HCEC 1CT (cell line): ENCODE results near the gene NPBWR2.
A peak's percentile ranks its signal among the peaks of the same experiment; 100 is the strongest.

ENCODE experiments used
- DNase-seq: peaks from one replicate; pipeline ENCODE4 v3.0.0-alpha.2; 2017

The NPBWR2 gene, protein sequence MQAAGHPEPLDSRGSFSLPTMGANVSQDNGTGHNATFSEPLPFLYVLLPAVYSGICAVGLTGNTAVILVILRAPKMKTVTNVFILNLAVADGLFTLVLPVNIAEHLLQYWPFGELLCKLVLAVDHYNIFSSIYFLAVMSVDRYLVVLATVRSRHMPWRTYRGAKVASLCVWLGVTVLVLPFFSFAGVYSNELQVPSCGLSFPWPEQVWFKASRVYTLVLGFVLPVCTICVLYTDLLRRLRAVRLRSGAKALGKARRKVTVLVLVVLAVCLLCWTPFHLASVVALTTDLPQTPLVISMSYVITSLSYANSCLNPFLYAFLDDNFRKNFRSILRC

DNA sequence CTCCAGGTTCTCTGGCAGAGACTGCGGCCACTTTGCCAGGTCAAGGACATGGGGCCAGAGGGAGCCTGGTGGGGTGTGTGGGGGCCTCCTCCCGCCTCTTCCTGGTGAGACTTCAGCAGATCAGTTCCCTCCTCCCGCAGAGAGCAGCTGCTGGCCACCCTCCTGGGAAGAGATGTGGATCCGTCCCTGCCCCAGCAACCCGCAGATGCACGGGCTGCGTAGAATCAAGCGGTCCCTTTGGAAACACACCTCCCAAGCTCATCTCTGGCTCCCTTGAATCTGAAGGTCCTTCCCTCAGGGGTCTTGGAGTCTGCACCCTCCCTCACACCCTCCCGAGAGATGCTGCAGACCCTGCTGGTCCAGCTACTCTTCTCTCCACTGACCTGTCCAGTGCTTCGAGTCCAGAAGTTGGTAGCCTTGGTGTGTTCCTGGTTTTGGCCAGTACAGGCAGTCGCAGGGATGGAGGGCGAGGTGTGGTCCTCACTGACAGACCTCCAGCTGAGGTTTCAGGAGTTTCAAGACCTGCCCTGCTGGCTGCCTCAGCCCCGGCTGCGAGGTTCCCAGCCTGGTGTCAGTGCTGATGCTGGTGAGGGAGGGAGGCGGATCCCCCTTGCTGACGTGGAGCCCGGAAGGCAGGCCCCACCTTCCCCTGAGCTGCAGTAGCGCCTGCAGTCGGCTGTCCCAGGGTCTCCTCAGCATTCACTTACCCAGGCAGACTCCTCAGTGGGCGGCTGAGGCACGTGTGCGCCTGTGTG is at the start of gene NPBWR2:
Gene NPBWR2 (minus strand): TSS at position 585 of the 755 bp plus-strand sequence. CDS start 734 bp downstream, outside the sequence.
- DNase-seq: no peak

DNA sequence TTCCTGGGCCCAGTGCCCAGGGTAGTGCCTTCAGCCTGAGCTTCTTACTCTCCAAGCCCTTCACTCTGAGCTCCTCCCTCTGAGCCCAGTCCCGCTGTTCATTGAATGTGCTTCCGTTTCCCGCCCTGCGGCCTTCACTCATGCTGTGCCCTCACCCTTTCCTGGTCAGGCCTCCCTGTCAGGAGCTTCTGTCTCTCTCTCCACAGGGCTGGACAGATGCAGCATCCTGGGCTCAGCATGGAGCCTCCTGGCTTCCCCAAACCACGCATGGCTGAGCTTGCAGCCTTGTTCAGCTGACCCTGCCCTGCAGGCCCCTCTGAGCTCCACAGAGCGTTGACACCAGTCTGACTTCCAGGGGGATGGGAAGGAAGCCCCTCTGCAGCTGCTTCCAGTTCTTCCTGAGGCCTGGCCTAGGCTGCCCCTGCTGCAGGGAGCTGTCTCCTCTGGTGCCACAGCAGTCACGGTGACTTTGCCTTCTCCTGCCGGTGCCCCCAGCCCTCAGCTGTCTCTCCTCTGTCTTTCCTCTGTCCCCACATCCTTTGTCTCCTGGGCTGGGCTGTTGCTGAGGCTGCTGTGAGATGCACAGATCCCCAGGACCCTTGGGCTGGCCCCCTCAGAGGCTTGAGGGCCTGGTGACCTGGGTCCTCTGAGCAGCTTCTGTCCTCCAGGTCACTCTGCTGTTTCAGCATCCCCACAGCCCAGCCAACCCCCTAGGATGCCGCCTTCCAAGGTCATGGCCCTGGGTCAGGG is 48.9 kb upstream of the NPBWR2 start:
- no peak for DNase-seq

DNA sequence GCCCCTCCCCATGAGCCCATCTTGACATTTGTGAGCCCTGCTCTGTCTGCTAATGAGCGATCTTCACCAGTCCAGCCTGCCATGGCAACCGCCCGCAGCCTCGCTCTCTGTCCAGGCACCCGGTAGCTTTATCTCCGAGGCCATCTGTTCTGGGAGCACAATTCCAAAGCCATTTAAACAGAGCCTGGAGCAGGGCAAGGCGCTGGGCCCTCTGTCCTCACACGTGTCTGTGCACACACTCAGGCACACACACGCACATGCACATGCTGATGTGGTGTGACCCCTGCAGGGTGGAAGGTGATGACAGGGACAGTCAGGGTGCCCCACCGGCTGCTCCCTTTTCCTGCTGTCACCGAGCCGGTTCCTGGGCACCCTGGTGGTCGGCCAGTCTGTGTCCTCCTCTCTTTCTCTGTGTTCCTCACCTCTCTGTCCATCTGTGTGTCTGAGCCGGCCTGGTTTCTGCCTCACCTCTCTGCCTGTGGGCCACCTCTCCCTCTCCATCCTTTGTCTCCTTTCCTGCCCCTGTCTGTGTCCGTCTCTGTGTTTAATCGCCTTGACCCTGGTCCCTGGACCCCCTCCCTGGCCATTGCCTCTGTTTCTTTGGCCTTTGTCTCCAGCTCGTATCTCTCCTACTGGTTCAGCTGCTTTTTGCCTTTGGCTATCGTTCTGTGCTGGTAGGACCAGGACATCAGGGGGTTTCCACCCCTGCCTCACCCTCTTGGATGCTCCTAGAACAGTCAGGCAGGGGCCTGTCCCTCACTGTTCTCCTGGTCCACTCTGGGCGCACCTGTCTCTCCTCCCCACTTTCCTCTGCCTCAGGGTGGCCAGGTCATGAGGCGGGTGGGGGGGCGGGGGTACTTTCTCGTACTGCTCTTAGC is 48.1 kb upstream of the NPBWR2 start:
- DNase-seq: no peak

DNA sequence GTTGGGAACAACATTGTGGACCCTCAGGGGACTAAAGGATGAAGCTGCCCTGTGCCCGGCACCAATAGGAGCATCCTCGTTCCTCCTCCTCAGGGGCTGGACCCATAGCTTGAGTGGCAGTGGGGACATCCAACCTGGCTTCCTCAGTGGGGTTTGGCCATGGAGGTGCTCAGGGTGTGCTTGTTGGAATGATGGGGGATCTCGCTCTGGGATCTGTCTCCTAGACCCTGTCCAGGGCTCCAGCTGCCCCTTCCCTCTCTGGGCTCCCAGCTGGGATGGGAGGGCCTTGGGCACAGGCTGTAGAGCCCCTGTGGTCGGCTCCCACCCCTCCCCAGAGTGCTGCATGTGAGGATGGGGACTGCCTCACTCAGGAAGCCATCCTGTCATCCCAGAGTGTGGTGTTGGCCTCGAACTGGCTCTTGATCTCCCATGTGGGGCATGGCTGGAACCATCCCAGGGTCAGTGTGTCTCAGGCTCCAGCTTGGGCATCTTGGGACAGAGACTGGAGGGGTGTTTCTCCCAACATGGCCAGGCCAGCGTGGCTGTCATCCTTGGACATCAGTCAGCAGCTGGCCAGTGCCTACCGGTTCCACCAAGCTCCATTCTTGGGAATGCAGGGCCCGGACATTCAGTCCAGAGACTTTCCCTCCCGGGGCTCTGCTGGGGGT is 47.4 kb upstream of the NPBWR2 start:
- no peak for DNase-seq

DNA sequence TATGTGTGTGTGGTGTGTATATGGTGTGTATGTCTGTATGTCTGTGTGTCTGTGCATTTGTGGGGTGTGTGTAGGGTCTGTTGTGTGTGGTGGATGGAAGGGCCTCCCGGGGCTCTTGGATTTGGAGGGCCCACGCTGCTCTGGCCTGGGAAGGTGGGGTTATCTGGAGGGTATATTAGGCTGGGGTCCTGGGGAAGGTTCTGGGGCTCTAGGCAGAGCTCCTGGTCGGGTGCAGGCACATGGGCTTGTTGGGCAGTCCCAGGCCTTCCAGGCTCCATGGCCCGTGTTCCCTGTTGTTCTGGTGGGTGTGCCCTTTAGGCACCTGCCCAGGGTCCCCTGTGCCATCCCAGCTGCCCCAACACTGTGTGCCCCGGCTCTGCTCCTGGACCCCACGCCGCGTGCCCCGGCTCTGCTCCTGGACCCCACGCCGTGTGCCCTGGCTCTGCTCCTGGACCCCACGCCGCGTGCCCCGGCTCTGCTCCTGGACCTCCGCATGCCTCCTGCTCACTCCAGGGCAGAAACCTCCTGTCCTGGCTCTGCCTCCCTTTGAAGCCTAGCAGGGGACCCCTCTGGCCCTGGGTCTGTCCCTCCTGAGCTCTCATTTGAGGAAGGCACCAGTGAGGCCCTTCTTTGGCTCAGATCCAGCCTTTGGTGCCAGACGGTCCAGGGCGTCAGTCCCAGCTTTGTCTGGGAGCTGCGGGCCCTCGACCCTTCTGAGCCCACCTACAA is 46.7 kb upstream of the NPBWR2 start:
- DNase-seq: no peak

DNA sequence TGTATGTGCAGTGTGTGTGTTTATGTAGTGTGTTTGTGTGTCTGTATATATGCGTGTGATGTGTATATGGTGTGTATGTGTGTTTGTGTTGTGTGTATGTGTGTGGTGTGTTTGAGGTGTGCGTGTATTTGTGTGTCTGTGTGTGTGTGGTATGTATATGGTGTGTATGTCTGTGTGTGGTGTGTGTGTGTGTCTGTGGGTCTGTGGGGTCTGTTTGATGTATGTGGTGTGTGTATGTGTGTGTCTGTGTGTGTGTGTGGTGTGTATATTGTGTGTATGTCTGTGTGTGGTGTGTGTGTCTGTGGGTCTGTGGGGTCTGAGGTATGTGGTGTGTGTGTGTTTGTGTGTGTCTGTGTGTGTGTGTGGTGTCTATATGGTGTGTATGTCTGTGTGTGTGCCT is 46.0 kb upstream of the NPBWR2 start:
- no peak for DNase-seq

DNA sequence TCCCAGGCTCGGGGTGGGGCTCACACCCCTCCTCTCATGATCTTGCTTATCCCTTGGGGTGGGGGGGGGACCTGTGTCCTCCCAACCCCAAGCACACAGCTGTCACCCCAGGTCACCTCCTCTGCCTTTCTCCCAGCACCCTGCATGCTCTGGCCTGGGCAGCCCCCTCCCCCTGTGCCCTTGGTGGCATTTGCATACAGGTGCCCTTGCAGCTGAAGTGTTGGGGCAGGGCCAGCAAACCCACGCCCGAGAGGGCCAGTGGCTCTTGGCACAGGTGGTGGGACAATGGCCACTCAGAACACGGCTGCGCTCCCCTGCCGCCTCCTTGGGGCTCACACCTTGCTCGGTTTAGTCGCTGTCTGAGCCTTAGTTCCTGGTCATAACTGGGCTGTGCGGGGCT is 45.5 kb upstream of the NPBWR2 start:
- DNase-seq: no peak

DNA sequence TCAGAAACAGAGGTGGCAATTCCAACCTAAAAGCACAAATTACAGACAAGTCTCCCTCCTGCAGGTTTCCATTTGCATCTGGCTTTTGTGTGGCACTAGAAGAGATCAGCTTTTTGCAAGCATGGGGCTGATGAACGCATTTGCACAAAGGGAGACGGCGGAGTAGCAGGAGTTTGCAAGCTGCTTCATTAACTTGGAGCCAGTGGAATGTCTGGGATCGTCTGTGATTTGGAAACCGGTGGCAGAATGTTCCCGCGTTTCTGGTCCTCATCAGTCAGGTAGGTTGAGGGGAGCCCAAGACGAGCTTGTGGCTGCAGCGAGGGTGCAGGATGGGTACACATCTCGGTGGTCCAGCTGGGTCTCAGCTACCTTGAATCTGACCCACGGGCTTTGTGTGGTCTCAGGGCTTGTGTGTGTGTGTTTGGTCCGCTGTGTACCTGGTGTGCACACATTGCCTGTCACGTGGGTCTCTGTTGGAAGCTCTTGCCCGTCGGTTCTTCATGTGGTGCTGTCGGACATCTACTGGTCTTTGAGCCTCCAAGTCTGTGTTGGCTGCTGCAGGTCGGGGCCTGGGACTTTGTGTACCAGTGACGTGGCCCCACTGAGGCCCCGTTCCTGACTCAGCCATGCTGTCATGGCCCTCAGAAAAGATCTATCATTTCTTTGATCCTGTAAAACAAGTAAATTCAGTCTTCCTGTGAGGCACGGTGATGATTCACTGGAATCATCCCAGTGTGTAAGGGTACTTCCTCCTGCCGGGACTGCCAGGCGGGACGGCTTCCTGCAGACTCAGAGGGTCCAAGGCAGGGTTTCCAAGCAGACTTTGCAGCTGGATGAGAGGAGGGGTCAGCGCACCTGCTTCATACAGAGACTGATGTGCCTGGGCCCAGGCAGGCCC is 44.5 kb upstream of the NPBWR2 start:
- peak; percentile 19 for DNase-seq

DNA sequence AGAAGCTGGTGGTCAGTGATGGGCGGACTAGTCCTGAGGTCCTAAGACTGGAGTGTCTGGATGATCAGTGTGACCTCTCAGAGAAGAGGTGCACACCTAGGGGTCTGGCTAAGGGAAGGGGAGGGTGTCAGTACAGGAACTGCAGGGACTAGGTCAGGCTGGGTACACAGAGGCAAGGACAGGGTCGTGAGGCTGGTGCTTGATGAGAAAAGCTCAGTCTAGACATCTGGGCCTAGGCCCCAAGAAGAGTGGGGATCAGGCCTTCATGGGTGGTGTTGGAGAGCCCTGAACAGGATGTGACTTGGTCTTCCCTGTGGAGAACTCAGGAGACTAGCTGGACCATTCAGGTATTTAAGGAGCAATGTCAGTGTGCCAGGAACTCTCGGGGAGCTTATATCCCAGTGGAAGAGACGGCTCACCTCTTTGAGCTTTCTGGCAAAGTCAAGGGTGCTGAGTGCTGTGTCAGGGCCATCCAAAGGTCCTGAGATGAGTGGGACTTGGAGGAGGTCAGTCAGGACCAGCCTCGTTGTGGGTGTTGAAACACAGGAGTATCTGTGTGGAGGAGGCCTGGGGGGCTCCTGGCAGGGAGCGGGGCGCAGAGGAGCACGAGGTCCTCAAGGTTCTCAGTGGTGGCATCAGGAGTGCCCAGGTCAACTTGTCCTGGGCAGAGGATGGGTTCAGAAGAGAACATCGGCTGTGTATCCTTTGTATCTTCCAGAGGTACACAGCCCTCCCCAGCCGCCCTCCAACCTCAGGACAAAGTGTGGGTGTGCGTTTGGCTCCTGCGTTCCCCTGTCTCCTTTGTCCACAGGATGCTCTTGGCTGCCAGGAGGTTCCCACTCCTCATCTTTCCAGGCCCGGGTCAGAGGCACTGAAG is 43.6 kb upstream of the NPBWR2 start:
- DNase-seq: no peak

DNA sequence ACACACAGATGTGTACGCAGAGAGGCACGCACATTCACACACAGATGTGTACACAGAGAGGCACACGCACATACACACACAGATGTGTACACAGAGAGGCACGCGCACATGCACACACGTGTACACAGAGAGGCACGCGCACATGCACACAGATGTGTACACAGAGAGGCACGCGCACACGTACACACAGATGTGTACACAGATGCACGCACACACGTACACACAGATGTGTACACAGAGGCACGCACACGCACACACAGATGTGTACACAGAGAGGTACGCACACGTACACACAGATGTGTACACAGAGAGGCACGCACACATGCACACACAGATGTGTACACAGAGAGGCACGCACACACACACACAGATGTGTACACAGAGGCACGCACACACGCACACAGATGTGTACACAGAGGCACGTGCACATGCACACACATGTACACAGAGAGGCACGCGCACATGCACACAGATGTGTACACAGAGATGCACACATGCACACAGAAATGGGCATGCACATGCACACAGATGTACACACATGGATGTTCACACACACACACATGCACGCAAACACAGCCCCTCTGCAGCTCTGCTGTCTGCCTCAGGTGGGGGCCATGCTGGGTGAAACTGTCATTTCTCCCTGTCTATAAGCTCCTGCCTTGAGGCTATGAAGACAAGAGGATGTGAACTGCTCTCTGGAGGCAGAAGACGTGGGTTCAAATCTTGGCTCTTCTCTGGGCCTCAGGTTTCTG is 42.6 kb upstream of the NPBWR2 start:
- no peak for DNase-seq

DNA sequence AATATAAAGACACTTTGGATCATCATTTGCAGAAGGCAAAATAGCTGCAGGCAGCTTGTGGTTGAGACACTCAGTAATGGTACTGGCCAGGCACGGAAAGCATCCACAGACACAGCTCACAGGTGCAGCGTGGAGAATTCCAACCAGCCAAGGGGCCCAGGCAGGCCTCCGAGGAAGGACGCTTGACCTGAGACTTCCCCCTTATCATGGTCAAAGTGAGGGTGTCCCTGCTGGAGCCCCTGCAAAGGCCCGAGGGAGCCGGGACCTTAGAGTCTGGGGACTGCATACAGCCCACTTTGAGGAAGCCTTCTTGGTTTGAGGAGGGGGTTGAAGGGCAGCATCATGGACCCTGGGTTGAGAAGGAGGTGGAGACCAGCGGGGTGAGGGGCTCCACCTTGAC is 41.8 kb upstream of the NPBWR2 start:
- no peak for DNase-seq

DNA sequence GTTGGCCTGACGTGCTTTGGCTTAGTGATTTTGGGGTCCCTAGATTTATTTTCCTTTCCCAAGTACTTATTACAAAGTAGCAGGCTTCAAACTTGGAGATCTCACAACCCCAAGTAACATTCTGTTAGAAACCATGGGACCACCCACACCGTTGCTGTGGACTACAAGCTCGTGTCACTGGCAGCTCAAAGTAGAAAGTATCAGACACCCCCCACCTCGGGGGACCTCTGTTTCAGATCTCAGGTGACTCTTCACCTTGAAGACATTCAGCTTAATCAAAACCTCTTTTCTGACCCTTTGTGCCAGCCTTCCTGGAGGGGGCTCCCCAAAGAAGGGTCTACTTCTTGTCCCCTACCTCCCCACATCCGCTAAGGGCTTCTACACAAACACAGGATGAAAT is 41.2 kb upstream of the NPBWR2 start:
- DNase-seq: no peak

DNA sequence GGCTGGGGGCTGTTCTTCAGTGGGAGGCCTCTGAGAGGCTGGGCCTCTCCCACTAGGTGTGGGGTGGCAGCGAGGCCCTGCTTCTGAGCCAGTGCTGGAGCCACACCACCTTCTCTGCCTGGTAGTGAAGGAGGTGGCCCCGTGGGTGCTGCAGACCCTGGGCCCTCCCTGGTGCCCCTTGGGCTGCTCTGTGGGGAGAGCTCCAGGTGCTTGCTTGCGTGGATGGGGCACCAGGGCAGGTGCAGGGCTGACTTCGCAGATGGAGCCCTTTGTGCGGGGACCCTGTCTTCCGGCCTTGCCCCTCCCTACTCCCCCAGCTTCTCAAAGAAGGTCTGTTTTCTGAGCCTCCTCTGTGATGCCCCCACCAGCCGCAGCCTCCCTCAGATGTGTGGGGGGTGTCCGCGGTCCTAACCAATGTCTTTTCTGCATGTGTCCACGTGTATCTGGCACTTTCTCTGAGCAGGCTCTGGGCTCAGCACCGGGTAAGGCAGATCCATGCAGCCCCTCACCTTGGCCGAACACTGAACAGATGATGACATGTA is 39.6 kb upstream of the NPBWR2 start:
- DNase-seq: no peak

DNA sequence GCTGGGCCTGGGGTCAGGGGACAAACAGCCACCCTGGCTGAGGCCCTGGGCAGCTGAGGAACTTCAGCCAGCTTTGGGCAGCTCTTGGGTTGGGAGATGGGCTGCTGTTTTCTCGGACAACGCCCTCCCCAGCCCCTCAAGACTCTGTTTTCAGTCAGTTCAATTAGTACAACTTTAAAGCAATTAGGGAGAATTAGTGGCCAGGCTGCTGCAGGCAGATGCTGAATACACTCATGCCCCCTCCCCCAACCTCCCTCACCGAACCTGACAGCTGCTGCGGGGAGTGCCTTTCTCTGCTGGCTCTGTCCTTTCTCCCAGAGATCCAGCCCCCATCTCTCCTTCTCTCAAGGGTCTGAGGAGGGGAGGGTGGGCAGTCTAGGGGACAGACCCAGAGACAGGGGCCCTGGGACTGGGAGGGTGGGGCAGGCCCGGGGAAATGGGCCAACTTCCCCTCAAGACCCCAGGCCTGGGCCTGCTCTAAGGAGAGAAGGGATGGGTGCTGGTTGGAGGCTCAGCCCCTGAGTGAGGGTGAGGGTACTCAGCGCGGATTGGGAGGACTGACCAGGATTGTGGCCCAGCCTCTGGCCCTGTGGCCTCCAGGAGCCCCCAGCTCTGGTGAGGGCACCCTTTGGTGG is 39.1 kb upstream of the NPBWR2 start:
- no peak for DNase-seq

DNA sequence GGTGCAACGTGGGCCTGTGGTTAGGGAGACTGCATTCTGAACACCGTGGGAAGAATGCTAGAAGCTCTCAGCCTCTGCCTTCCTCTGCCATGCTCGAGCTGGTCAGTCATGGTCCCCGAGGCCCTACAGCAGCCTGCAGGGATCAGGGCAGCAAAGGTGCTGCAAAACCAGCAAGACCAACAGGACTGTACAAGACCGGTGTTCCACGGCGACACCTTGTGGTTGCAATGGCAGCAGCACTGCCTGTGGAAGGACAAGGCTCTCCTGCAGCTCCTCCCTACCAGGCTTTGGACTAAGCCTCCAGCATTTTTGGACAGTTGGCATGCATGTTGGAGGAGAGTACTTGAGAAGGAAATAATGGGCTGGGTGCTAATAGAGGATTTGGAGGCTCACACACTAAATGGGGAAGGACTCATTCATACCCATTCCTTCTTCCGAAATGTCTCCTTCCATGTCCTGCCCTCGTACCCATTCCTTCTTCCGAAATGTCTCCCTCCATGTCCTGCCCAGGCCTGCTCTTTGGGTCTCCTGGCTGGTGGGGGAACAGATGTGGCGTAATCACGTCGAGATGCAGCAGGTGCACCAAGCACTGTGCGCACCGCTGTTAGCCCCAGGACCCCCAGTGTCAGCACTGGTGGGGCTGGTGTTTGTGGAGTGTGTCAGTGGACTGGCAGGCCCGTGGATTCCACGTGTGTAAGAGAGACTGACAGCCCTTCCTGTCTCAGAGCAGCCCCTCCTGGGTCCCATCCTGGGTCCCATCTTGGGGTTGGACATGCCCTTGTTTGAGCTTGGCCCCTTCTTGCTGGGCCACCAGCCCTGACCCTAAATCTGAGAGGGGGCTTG is 38.3 kb upstream of the NPBWR2 start:
- no peak for DNase-seq

DNA sequence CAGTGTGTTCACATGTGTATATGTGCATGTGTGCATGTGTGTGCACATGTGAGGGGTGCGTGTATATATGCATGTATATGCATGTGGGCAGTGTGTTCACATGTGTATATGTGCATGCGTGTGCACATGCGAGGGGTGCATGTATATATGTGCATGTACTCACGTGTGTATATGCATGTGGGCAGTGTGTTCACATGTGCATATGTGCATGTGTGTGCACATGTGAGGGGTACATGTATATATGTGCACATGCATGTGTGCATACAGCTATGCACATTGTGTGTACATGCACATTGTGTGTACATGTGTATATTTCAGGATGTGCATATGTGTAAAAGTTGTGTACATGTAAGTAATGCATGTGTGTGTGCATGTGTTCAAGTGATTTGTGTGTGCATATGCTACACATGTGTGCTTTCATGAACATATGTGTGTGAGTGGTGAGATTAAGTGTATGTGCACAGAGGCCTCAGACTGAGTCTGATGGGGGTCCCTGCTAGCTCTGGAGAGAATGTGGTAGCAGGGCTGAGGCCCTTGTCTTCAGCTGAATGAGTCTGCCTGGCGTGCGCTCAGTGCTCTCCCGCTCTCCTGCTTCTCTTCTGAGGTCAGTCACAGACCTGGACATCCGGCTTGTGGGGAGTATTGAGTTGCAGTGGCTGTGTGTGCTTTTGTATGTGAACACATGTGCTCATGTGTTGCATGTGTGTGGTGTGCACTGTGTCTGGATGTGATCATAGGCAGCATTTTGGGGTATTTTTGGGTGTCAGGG is 37.0 kb upstream of the NPBWR2 start:
- DNase-seq: no peak
